ENCODE results near the gene OVAAL.

OVAAL gene

GRCh38 chr1:180521474-180522212 is 37.1 kb upstream of the OVAAL start:
- no peak for DNase-seq (ENCODE audit: low read depth)
- no peak for TF ChIP-seq CTCF (IDR thresholded peaks at IDR 0.05; ENCODE audit: control insufficient read depth, extremely low read depth, insufficient read depth)
- H3K4me3 ChIP-seq (ENCODE audit: low read depth, low read length): no peak overlapping the region

DNA sequence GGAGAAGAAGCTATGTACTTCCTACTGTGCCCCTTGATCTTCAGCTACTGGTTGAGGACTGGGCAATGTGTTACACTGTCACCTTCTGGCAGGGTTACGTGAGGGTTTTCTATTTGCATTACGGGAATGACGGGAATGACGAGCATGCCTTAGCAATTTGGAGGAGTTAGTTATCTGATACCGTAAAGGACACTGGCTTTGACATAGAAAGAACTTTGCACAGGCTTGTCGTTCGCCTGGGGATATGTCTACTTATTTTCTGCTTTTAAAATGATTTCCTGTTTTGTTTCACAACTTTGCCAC is 36.6 kb upstream of the OVAAL start:
- no peak for DNase-seq (ENCODE audit: low read depth)
- no peak for TF ChIP-seq CTCF (IDR thresholded peaks at IDR 0.05; ENCODE audit: control insufficient read depth, extremely low read depth, insufficient read depth)
- H3K4me3 ChIP-seq (ENCODE audit: low read depth, low read length): no peak overlapping the region

GRCh38 chr1:180524160-180524914 is 34.4 kb upstream of the OVAAL start:
- TF ChIP-seq CTCF (IDR thresholded peaks at IDR 0.05; ENCODE audit: control insufficient read depth, extremely low read depth, insufficient read depth): no peak
- H3K4me3 ChIP-seq (ENCODE audit: low read depth, low read length): no peak overlapping the region
- DNase-seq (ENCODE audit: low read depth): no peak

DNA sequence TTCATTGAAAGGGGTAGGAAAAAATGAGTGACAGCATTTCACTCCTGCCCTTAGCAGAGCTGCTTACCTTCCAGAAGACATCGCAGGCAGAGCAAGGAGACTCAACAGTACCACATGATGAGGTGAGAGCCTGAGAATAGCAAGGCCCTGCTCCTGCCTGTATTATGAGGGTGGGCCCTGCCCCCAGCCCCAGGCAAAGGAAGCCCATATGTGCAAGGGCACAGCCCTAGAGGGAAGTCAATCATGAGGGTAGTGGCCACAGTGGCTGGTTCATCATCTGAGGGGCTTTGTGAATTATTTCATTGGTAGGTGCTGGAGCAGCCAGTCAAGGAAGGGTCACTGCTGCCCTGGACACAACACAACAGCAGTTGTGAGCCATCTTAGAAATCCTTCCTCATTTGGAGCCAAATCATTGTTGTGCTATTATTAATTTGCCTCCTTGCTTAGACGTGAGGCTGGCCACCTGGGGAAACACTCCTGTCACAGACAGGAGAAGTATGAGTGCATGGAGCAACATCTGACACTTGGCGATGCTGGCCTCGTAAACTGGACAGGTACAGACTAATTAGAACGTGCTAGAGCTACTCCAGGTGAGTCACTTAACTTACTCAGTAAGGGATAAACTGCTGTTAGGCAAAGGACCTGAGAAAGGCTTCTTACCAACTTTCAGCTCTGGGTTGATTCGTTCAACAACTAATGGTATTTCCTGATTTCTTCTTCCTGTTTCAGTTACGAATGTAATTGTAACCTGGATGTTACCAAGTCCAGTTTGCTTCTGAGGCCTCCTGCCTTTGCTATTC is 33.6 kb upstream of the OVAAL start:
- H3K4me3 ChIP-seq (ENCODE audit: low read depth, low read length): no peak overlapping the region
- no peak for TF ChIP-seq CTCF (IDR thresholded peaks at IDR 0.05; ENCODE audit: control insufficient read depth, extremely low read depth, insufficient read depth)
- no peak for DNase-seq (ENCODE audit: low read depth)

DNA sequence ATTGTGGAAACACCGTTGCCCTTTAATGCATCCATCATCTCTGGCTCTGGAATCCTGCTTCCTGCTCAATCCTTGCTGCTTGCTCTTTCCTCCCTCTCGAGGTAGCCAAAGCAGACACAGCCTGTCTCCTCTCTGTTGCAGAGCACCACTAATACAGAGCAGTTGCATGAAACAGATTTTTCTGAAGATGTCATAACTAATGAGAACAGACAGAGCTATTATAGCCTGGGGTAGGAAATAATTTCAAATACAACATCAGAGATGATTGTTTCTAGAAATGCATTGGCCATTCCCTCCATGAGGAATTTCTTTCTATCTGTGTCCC is 33.1 kb upstream of the OVAAL start:
- no peak for TF ChIP-seq CTCF (IDR thresholded peaks at IDR 0.05; ENCODE audit: control insufficient read depth, extremely low read depth, insufficient read depth)
- DNase-seq (ENCODE audit: low read depth): no peak
- H3K4me3 ChIP-seq (ENCODE audit: low read depth, low read length): no peak overlapping the region

GRCh38 chr1:180527101-180527669 is 31.6 kb upstream of the OVAAL start:
- H3K4me3 ChIP-seq (ENCODE audit: low read depth, low read length): no peak overlapping the region
- DNase-seq (ENCODE audit: low read depth): no peak
- no peak for TF ChIP-seq CTCF (IDR thresholded peaks at IDR 0.05; ENCODE audit: control insufficient read depth, extremely low read depth, insufficient read depth)

Data from LNCaP clone FGC (cell line).